CD4-positive, CD25-positive, alpha-beta regulatory T cell (primary cell): ENCODE measurements around the gene ATP6V0D1. TPM values are rescaled to one million over a fixed set of nuclear protein-coding genes. Genes with fewer than 3 reads are reported as not detected.

Experiments used
- ATAC-seq, 2 donors: fragments of 150-1000 bp; cut with Tn5 transposase; one replicate each; pipeline ENCODE4 v1.10.0; 2021; ENCODE audit warnings: low read depth in 2 of 2, moderate number of reproducible peaks in 2 of 2, moderate library complexity in 1 of 2
- DNase-seq, 3 donors: peaks; one replicate each; pipeline versions ENCODE4 v3.0.0 to v3.0.0-alpha.2; 2012 to 2022; ENCODE audit warnings: mixed read lengths in 1 of 3
- H3K27ac ChIP-seq: one replicate; pipeline ENCODE4 v1.7.0; 2013; ENCODE audit warnings: mild to moderate bottlenecking, low read length; ENCODE audit not compliant: insufficient read depth, poor library complexity, severe bottlenecking
- H3K27me3 ChIP-seq: one replicate; pipeline ENCODE4 v1.7.0; 2013; ENCODE audit warnings: low read length; ENCODE audit not compliant: control insufficient read depth, insufficient read depth
- H3K36me3 ChIP-seq: one replicate; pipeline ENCODE4 v1.7.0; 2013; ENCODE audit warnings: mild to moderate bottlenecking, low read length, moderate library complexity; ENCODE audit not compliant: control insufficient read depth, insufficient read depth
- H3K4me1 ChIP-seq: 2 replicates; pipeline ENCODE4 v1.7.0; 2013; ENCODE audit warnings: mild to moderate bottlenecking, low read length; ENCODE audit not compliant: insufficient read depth, control insufficient read depth, poor library complexity, severe bottlenecking
- H3K4me3 ChIP-seq: one replicate; pipeline ENCODE4 v1.7.0; 2013; ENCODE audit warnings: low read depth, mild to moderate bottlenecking, low read length, moderate library complexity
- H3K9me3 ChIP-seq, 2 experiments: 1 replicate in 1 of 2; 2 replicates in 1 of 2; pipeline ENCODE4 v1.7.0; 2013; ENCODE audit warnings: low read length in 2 of 2, mild to moderate bottlenecking in 1 of 2, moderate library complexity in 1 of 2; ENCODE audit not compliant: control insufficient read depth in 2 of 2
- H3K27ac Mint-ChIP-seq, 3 donors: one replicate each; pipeline ENCODE4 v1.8.0; 2020 to 2022; ENCODE audit warnings: mild to moderate bottlenecking in 3 of 3, mixed read lengths in 3 of 3, moderate library complexity in 2 of 3
- H3K27me3 Mint-ChIP-seq: one replicate; pipeline ENCODE4 v1.8.0; 2022; ENCODE audit warnings: mild to moderate bottlenecking, mixed read lengths
- H3K36me3 Mint-ChIP-seq: one replicate; pipeline ENCODE4 v1.8.0; 2020; ENCODE audit warnings: mixed read lengths
- H3K4me1 Mint-ChIP-seq, 4 donors: one replicate each; pipeline ENCODE4 v1.8.0; 2020 to 2022; ENCODE audit warnings: mixed read lengths in 4 of 4, mild to moderate bottlenecking in 1 of 4
- H3K4me3 Mint-ChIP-seq, 4 donors: one replicate each; pipeline ENCODE4 v1.8.0; 2020 to 2022; ENCODE audit warnings: mild to moderate bottlenecking in 4 of 4, mixed read lengths in 4 of 4, moderate library complexity in 3 of 4
- H3K9me3 Mint-ChIP-seq, 7 donors: one replicate each; pipeline ENCODE4 v1.8.0; 2020 to 2022; ENCODE audit warnings: mixed read lengths in 7 of 7, mild to moderate bottlenecking in 3 of 7, moderate library complexity in 2 of 7
- polyA plus RNA-seq, 4 donors: library from polyadenylated mRNA; unstranded; fragments of 300-500 nt; fragmentation: Illumina TruSeq; gene quantifications; one replicate each; pipeline ENCODE4 v1.2.3, GENCODE V29; 2021
- total RNA-seq: library from RNA; stranded (reverse); gene quantifications from one replicate; pipeline ENCODE4 v1.2.3, GENCODE V29; 2022

ATP6V0D1 gene
- total RNA-seq (92.5 TPM), polyA plus RNA-seq (100 to 1,000 TPM; 119 to 141 (median 133) TPM)

DNA sequence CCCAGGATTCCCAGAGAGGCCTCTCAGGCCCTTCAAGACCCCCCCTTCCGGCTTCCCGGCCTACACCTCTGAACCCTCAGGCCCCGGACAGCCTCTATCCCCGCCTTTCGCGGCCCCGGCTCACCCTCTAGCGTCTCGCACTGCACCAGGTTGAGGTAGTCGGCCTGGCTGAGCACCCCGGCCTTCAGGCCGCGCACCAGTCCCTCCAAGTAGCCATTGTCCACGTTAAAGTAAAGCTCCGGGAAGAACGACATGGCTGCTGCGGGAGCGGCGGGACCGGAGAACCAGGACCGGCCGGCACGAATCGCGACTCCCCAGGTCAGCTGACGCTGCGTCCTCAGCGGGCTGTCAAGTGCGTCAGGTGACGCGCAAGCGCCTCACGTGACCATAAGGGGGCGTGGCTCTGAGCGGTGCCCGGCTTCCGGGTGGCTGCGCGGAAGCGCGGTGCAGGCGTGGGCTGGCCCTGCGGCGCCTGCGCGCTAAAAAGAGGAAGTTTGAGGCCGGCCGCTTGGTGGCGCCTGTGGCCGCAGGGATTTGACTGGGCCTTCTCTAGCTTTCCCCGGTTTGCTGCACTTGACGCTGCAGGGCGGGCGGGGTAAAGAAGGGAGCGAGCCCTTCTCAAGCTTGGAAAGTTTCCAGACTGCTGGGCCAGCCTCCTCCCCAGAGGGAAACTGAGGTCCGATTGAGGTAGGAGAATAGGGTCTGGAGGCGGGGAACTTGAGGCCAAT, at the start of gene ATP6V0D1:
ATP6V0D1 (minus strand) TSS at position 325 of the 728 bp plus-strand sequence; CDS start at position 254, 71 bp downstream.
- Histone ChIP-seq H3K4me3 (peak within 1 kb of the TSS; percentile 95), H3K36me3 (peaks cover 12% of the 10 kb centered on the region), H3K9me3 (no peaks in the 10 kb centered on the region), H3K27me3 (no peaks in the 10 kb centered on the region), H3K4me1 (peaks cover 37% of the 10 kb centered on the region), H3K27ac (peak within 1 kb of the TSS; percentile 98)
- H3K4me1 Mint-ChIP-seq: peaks cover 10 to 71% (median 37%) of the 10 kb centered on the region in 4 donors
- DNase-seq (peak; percentile 99), ATAC-seq (peak; percentile 87 to 91)
- peak within 1 kb of the TSS; percentile 98 to 100 (median 99) for H3K27ac Mint-ChIP-seq
- H3K9me3 Mint-ChIP-seq: no peaks in the 10 kb centered on the region
- H3K4me3 Mint-ChIP-seq: peak within 1 kb of the TSS; percentile 97 to 99 (median 99)
- peaks cover 6% of the 10 kb centered on the region for H3K27me3 Mint-ChIP-seq
- H3K36me3 Mint-ChIP-seq: peaks cover 3% of the 10 kb centered on the region

DNA sequence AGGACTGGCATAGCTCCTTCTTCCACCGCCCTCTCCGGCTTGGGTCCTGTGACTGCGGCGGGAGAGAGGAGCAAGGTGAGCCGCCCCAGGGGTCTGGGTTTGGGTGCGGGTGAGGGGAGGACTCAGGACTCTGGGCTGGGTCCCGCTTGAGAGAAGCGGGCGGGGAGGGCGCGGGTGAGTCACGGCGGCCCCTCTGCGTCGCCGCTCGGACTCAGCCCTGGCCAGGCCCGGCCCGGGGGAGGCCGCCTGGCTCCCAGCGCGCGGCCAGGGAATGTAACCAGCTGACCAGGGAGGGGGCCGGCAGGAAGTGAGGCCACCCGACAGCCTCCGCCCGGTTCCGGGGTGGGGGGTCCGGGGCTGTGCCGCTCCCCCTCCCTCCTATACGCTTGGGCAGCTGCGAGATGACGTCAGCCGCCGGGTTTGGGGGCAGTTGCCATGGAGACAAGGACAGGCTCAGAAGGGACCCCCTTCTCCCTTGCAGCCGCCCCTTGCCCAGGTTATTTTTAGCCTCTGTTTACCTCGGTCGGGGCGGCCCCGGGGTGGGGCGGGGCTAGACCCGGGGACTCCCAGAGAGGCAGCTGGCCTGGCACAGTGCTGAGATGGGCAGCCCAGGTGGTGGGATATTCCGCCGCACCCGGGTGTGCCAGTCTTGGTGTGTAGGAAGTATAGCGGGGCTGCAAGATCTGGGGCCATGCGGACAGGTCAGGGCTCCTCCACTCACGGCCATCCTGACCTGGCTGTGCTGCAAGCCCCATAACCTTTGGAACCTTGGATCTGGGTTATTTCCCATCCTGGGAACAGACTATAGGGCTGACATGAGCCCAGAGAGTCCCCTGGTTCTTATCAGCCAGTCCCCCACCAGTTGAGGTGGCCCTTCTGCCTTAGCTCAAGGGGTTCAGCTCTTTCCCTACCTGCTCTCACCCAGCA, 49.3 kb upstream of the ATP6V0D1 start:
- Histone ChIP-seq H3K36me3 (no peaks in the 10 kb centered on the region), H3K4me1 (peaks cover 27% of the 10 kb centered on the region), H3K27ac (no peak overlapping the region), H3K9me3 (no peaks in the 10 kb centered on the region), H3K4me3 (no peak overlapping the region), H3K27me3 (peaks cover 14% of the 10 kb centered on the region)
- peaks cover 73% of the 10 kb centered on the region for H3K27me3 Mint-ChIP-seq
- DNase-seq: peak in 1 of 3 donors; percentile 25
- peaks cover 0 to 3% (median 0%) of the 10 kb centered on the region in 7 donors for H3K9me3 Mint-ChIP-seq
- H3K36me3 Mint-ChIP-seq: no peaks in the 10 kb centered on the region
- peak; percentile 15 to 43 for ATAC-seq
- H3K4me3 Mint-ChIP-seq: peak overlapping the region; percentile 71 to 90 (median 83)
- H3K27ac Mint-ChIP-seq: peak overlapping the region in 2 of 3 donors; percentile 65 to 88
- peaks cover 0 to 34% (median 13%) of the 10 kb centered on the region in 4 donors for H3K4me1 Mint-ChIP-seq

DNA sequence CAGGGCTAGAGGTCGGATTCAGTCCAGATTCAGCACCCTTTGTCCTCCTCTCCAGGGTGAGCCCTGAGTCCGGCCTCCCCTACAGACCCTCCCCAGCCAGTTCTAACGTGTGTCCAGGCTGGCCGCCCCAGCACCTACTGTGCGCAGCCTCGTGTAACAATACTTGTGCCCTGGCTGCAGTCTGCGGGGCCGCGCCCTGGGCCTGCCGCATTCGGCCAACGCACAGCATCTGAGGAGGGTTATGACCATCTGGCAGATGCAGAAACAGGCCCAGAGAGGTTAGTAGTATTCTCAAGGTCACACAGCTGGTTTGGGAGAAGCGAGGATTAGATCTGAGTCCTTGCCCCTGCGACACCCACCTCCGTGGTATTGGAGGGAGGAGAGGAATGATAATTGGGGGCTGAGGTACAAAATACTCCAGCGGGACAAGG, 48.6 kb upstream of the ATP6V0D1 start:
- H3K27me3 ChIP-seq: peaks cover 14% of the 10 kb centered on the region
- no peak overlapping the region for H3K27ac ChIP-seq
- H3K4me1 Mint-ChIP-seq: peaks cover 0 to 31% (median 11%) of the 10 kb centered on the region in 4 donors
- DNase-seq (no peak), ATAC-seq (no peak)
- peaks cover 27% of the 10 kb centered on the region for H3K4me1 ChIP-seq
- H3K27me3 Mint-ChIP-seq: peaks cover 77% of the 10 kb centered on the region
- no peaks in the 10 kb centered on the region for H3K36me3 Mint-ChIP-seq
- no peak overlapping the region for H3K4me3 ChIP-seq
- H3K9me3 Mint-ChIP-seq: peaks cover 0 to 3% (median 0%) of the 10 kb centered on the region in 7 donors
- peak overlapping the region; percentile 20 to 90 (median 83) for H3K4me3 Mint-ChIP-seq
- H3K27ac Mint-ChIP-seq: peak overlapping the region; percentile 65 to 88 (median 77)
- no peaks in the 10 kb centered on the region for H3K9me3 ChIP-seq
- no peaks in the 10 kb centered on the region for H3K36me3 ChIP-seq

DNA sequence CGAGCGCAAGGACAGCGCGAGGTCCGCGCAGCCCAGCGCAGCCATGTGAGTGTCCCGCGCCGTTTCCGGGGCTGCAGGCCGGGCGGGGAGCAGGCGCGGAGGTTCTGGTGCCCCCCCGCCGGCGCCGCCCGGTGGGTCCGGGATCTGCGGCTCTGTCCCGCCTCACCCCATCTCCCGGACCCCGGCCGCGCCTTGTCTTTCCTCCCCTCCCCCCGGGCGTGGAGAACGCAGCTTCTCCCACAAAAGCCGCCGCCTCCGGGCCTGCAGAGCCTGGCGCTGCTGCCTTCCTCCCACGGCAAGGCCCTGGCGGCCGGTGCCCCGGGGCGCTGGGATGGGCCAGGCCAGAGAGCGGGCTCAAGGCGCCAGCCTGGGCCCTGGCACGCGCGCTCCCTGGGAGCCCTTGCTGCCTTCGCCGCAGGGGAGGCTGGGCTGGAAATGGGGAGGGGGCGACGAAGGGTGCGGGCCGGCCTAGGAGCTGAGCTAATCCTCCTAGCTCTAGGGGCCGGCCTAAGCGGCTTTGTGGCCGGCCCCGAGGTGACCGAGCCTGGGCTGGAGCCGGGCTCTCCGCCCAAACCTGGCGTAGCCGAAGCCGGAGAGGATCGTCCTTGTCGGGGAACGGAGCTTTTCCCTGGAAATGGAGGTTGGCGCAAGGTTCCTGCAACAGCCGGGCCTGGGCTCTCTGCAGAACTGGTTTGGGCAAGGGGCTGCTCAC, 48.1 kb upstream of the ATP6V0D1 start:
- Mint-ChIP-seq H3K36me3 (no peaks in the 10 kb centered on the region), H3K27ac (peak overlapping the region in 1 of 3 donors; percentile 9), H3K27me3 (peaks cover 74% of the 10 kb centered on the region), H3K9me3 (peaks cover 0 to 3% (median 0%) of the 10 kb centered on the region in 7 donors), H3K4me3 (peak overlapping the region in 3 of 4 donors; percentile 81 to 90 (median 85)), H3K4me1 (peaks cover 0 to 27% (median 10%) of the 10 kb centered on the region in 4 donors)
- Histone ChIP-seq H3K27me3 (peaks cover 14% of the 10 kb centered on the region), H3K4me3 (no peak overlapping the region), H3K27ac (no peak overlapping the region), H3K4me1 (peaks cover 27% of the 10 kb centered on the region), H3K36me3 (no peaks in the 10 kb centered on the region), H3K9me3 (no peaks in the 10 kb centered on the region)
- DNase-seq (peak in 1 of 3 donors; percentile 39), ATAC-seq (peak in 1 of 2 donors; percentile 21)

DNA sequence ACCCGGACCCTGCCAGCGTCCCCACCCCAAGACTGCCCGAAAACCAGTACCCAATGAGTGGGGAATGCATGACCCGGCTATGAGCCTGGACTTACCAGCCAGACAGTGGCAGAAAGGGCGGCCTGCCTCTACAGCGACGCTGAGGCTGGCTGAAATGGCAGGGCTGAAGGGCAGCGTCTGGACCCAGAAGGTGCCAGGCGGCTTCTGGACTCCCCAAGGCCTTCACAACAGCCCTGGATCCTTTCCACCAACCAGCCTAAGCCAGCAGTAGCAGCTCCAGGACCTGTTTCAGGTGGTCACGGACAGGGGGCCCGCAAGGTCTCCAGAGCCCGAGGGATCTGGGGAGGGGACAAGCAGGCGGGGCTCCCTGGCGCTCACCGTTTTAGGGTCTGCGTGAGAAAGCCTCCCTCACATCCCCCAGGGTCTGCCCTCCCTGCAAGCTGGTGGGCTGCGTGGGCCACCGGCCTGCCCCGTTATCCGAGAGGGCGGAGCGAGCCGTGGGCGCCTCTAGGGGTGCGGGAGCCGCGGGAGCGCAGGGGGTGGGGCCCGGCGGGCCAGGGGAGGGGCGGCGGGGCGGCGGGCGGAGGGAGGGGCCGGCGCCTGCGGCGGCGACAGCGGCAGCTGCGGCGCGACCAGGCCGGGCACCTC, 47.4 kb upstream of the ATP6V0D1 start, which contains the start of gene RIPOR1:
RIPOR1 (plus strand) TSS at position 608 of the 648 bp plus-strand sequence. CDS start 9,618 bp downstream, outside the sequence.
- Histone ChIP-seq H3K4me1 (peaks cover 27% of the 10 kb centered on the region), H3K36me3 (no peaks in the 10 kb centered on the region), H3K4me3 (no peak within 1 kb of the TSS), H3K9me3 (no peaks in the 10 kb centered on the region), H3K27ac (no peak within 1 kb of the TSS), H3K27me3 (peaks cover 14% of the 10 kb centered on the region)
- DNase-seq (peak in 1 of 3 donors; percentile 45), ATAC-seq (peak; percentile 35 to 38)
- Mint-ChIP-seq H3K27me3 (peaks cover 71% of the 10 kb centered on the region), H3K4me3 (peak within 1 kb of the TSS; percentile 81 to 90 (median 84)), H3K9me3 (peaks cover 0 to 3% (median 0%) of the 10 kb centered on the region in 7 donors), H3K27ac (peak within 1 kb of the TSS; percentile 9 to 88 (median 65)), H3K36me3 (no peaks in the 10 kb centered on the region), H3K4me1 (peaks cover 0 to 25% (median 12%) of the 10 kb centered on the region in 4 donors)

DNA sequence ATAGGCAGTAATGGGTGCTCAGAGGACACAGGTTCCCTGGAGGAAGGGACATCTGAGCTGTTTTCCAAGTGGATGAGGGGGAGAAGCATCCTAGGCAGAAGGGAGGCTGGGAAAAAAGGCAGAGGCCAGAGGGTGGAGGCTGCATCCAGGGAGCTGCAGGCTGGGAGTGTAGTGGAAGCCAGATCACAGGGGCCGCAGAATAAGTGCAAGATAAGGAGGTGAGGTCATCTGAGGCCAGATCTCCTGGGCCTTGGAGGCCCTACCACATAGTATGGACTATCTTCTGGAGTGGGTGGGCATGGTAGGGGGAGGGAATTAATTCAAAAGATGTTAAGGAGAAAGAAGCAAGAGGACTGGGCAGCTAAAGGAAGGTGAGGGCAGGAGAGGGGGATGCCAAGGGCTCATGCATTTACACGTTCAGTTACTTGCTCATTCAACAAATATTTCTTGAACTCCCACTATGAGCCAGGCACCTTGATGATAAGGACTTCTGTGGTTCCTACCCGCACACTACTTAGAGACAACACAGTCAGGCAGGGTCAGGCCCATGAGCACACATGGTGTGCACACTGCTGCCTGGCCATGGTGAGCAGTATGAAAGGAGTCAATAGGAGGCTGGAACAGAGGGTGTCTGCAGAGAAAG, 45.3 kb upstream of the ATP6V0D1 start:
- DNase-seq (no peak), ATAC-seq (no peak)
- Mint-ChIP-seq H3K27me3 (peaks cover 54% of the 10 kb centered on the region), H3K27ac (peak overlapping the region in 1 of 3 donors; percentile 83), H3K4me1 (peaks cover 0 to 26% (median 13%) of the 10 kb centered on the region in 4 donors), H3K36me3 (no peaks in the 10 kb centered on the region), H3K4me3 (peak overlapping the region in 3 of 4 donors; percentile 64 to 83 (median 76)), H3K9me3 (peaks cover 0 to 3% (median 0%) of the 10 kb centered on the region in 7 donors)
- Histone ChIP-seq H3K36me3 (no peaks in the 10 kb centered on the region), H3K27me3 (peaks cover 10% of the 10 kb centered on the region), H3K4me3 (no peak overlapping the region), H3K27ac (no peak overlapping the region), H3K4me1 (peaks cover 31% of the 10 kb centered on the region), H3K9me3 (no peaks in the 10 kb centered on the region)
